ENCODE data around the gene LRP1-AS.

Gene LRP1-AS

DNA sequence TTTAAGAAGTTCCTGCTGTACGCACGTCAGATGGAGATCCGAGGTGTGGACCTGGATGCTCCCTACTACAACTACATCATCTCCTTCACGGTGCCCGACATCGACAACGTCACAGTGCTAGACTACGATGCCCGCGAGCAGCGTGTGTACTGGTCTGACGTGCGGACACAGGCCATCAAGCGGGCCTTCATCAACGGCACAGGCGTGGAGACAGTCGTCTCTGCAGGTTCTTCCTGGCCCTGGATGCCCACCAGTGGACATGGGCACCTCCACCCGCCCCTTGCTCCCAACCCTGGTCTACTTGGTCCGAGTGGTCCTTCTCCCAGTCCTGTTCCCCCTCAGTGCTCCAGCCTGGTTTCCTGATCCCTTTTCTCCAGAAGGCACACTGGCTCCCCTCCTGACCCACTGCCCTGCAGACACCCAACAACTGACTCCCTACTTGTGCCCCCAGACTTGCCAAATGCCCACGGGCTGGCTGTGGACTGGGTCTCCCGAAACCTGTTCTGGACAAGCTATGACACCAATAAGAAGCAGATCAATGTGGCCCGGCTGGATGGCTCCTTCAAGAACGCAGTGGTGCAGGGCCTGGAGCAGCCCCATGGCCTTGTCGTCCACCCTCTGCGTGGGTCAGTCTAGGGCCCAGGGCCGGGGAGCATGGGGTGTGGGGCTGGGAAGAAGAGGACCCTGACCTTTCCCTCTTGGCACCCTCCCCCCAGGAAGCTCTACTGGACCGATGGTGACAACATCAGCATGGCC lies 32.1 kb upstream of the LRP1-AS start:
- DNase-seq = no peak

DNA sequence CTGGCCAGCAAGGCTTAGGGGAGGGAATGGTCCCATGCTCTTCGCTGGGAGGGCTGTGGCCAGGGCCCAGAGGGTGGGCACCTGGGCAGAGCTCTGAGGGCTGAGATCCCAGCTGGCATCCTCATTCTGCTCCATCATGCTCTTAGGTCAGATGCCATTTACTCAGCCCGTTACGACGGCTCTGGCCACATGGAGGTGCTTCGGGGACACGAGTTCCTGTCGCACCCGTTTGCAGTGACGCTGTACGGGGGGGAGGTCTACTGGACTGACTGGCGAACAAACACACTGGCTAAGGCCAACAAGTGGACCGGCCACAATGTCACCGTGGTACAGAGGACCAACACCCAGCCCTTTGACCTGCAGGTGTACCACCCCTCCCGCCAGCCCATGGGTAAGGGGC lies 30.8 kb upstream of the LRP1-AS start:
- DNase-seq = no peak

DNA sequence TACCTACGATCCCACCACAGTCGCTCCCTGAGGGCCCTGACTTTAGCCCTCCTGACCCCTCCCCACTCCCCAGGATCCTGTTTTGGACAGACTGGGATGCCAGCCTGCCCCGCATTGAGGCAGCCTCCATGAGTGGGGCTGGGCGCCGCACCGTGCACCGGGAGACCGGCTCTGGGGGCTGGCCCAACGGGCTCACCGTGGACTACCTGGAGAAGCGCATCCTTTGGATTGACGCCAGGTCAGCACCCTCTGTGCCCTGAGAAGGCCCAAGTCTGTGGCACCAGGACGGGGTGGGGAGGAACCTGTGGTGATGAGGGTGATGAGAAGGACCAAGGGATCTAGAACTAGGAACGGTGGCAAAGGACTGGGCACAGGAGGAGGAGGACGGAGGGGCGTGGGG lies 29.9 kb upstream of the LRP1-AS start:
- no peak for DNase-seq

DNA sequence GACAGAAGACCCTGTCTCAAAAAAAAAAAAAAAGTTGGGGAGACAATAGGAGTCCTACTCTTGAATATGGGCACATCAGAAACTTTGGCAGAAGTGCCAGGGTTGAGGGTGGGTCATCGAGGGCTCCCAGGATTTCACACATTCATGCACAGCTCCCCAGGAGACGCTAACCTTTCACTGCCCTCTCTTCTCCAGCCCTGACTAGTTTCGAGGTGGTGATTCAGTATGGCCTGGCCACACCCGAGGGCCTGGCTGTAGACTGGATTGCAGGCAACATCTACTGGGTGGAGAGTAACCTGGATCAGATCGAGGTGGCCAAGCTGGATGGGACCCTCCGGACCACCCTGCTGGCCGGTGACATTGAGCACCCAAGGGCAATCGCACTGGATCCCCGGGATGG lies 29.4 kb upstream of the LRP1-AS start:
- no peak for DNase-seq

DNA sequence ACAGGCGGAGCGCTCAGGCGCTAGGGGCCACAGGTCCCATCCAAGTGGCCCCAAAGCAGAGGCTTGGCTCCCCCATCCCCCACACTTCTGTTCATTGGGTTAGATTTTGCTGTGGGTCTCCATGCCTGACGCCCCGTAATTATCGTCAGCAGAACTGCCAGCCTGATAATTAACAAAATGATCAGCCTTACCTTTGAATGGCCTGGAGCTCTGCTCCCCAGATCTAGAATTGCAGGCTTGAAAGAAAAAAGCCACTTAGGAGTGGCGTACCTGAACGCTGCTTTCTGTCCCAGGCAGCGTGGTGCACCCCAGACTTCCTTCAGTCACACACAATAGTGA lies 28.7 kb upstream of the LRP1-AS start:
- DNase-seq = no peak

DNA sequence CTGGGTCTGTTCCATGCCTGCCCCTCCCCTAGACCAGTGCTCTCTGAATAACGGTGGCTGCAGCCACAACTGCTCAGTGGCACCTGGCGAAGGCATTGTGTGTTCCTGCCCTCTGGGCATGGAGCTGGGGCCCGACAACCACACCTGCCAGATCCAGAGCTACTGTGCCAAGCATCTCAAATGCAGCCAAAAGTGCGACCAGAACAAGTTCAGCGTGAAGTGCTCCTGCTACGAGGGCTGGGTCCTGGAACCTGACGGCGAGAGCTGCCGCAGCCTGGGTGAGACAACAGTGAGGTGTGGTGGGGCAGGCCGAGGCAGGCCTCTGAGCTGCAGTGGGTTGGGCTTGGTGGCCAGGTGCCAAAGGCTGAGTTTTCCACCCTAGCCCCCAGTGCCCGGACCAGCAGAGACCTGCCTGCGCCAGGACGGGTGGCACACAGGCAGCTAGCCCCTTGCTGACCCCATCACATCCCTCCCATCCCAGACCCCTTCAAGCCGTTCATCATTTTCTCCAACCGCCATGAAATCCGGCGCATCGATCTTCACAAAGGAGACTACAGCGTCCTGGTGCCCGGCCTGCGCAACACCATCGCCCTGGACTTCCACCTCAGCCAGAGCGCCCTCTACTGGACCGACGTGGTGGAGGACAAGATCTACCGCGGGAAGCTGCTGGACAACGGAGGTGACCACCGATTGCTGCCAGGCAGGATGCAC lies 28.2 kb upstream of the LRP1-AS start:
- DNase-seq = peak; percentile 84

DNA sequence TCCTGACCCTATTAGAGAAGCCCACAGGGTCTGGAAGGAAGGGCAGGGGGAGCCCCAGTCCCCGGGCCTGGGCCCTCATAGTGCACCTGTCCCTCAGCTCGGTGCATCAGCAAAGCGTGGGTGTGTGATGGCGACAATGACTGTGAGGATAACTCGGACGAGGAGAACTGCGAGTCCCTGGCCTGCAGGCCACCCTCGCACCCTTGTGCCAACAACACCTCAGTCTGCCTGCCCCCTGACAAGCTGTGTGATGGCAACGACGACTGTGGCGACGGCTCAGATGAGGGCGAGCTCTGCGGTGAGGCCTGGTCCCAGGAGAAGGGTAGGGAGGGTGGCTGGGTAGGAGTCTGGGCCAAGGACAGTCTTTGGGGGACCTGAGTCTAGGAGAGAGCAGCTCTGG lies 26.3 kb upstream of the LRP1-AS start:
- no peak for DNase-seq

DNA sequence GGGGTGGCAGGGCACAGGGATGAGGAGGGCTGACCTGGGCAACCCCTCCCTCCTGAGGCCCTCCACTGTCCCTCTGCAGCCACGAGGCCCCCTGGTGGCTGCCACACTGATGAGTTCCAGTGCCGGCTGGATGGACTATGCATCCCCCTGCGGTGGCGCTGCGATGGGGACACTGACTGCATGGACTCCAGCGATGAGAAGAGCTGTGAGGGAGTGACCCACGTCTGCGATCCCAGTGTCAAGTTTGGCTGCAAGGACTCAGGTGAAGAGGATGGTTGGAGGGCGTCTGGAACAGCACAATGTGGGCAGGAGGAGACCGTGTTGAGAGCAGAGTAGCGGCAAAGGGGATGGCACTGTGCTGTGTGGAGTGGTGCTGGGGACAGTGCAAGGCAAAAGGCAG lies 25.7 kb upstream of the LRP1-AS start:
- DNase-seq = peak; percentile 79

DNA sequence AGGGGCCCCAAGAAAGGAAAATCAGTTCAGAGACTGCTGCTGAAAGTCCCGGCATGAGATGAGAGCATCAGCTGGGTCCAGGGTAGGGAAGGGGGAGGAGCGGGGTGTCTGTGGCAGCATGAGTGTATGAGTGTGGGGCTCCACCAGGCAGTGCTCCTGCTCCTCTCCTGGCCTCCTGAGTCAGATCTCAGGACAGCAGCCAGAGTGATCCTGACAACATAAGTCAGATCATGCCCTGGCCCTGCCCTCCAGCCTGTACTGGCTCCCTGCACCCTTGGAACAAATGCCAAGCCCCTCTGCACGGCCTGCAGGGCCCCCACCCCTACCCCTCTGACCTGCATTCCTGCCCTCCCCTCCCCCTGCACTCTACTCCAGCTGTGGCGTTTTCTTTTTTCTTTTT lies 24.2 kb upstream of the LRP1-AS start:
- no peak for DNase-seq

DNA sequence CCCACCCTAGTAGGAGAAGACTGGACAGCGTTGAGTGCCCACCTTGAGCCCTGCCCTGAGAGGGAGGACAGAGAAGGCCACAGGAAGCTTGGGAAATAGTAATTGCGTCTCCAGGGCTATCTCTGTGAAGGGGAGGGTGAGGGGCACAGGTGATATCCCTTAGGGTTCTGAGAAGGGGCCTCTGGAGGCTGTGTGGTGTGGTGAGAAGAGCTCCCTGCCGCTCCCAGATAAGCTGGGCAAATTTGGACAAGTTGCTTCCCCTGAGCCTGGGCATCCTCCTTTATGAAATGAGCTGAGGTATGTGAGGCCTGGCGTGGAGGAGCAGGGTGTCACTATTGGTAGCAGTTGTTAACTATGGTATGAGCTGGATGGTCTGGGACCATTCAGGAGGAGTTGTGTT lies 23.5 kb upstream of the LRP1-AS start:
- no peak for DNase-seq

DNA sequence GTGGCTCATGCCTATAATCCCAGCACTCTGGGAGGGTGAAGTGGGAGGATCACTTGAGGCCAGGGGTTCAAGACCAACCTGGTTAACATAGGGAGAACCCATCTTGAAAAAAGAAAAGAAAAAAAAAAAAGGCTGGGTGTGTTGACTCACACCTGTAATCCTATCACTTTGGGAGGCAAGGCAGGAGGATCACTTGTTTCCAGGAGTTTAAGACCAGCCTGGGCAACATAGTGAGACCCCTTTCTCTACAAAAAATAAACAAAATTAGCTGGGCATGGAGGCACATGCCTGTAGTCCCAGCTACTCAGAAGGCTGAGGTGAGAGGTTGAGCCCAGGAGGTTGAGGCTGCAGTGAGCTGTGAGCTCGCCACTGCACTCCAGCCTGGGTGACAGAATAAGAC lies 23.0 kb upstream of the LRP1-AS start:
- no peak for DNase-seq

DNA sequence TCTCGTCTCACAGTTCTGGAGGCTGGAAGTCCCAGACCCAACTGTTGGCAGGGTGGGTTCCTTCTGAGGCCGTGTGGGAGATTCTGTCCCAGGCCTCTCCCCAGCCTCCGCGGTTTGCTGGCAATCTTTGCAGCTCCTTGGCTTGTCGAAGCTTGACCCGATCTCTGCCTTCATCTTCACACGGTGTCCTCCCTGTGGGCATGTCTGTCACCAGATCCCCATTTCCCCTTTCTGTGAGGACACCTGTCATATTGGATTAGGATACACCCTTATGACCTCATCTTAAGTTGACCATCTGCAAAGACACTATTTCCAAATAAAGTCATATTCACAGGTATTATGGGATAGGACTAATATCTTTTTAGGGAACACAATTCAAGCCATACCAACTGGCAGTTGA lies 22.6 kb upstream of the LRP1-AS start:
- no peak for DNase-seq

DNA sequence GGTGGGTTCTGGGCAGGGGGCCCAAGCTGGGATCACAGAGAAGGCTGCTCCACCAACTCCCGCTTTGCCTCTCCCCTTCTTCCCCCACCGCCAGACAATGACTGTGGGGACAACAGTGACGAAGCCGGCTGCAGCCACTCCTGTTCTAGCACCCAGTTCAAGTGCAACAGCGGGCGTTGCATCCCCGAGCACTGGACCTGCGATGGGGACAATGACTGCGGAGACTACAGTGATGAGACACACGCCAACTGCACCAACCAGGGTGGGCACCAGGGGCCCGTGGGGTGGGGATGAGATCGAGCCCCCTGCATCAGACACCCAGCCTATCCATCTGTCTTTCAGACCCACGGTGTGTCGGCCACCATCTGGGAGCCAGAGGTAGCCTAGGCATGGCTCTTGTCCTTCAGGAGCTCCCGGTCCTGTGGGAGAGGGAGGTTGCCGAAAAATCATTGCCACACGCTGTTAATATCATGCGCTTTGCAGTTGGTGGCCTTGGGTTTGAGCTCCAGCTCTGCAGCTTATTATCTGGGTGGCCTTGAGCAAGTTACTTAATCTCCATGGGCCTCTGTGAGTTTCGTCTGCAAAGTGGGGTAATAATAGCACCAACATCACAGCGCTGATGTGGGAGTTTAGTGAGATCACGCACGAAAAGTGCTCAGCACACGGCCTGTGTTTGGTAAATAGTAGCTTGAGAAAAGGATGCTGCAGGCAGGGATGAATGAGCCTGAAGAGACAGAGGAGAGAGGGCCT lies 21.8 kb upstream of the LRP1-AS start:
- DNase-seq = no peak

DNA sequence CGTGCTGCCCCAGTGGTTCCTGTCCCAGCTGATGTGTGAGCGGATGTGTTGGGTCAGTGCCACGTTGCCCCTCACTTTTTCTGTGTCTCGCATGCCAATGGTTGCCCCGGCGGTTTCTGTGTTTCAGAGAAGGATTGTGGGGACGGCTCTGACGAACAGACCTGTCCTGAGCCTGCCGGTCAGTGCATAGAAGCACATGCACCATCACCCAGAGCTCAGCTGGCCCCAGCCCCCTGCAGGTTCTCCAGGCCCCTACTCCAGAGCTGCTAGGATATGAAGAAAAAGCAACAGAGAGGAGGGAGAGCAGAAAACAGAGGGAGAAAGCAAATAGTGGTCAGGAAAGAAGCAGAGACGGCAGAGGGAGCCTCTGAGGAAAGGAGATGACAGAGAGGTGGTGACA lies 20.6 kb upstream of the LRP1-AS start:
- no peak for DNase-seq

DNA sequence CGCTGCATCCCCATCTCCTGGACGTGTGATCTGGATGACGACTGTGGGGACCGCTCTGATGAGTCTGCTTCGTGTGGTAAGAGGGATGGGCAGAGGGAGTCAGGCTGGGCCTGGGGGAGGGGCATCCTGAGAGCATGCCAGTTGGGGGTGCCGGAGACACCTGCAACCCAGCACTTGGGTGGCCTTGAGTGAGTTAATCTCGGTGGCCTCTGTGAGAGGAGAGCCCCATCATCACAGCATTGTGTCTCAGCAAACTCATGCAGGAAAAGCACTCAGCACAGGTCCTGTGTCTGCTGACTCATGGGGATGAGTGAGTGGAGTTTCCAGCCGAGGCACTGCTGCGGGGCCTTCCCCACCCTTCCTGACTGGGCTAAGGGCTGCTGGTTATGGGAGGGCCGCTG lies 19.6 kb upstream of the LRP1-AS start:
- peak; percentile 89 for DNase-seq

DNA sequence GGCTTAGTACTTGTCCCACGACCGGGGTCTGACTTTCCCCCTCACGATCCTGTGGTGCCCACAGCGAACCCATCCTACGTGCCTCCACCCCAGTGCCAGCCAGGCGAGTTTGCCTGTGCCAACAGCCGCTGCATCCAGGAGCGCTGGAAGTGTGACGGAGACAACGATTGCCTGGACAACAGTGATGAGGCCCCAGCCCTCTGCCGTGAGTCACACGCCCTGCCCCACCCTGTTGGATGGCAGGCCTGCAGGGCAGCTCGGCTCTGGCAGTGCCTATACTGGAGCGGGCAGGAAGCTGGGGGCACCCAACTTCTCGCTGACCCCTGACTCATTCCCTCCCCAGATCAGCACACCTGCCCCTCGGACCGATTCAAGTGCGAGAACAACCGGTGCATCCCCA lies 18.3 kb upstream of the LRP1-AS start:
- DNase-seq = peak; percentile 83

DNA sequence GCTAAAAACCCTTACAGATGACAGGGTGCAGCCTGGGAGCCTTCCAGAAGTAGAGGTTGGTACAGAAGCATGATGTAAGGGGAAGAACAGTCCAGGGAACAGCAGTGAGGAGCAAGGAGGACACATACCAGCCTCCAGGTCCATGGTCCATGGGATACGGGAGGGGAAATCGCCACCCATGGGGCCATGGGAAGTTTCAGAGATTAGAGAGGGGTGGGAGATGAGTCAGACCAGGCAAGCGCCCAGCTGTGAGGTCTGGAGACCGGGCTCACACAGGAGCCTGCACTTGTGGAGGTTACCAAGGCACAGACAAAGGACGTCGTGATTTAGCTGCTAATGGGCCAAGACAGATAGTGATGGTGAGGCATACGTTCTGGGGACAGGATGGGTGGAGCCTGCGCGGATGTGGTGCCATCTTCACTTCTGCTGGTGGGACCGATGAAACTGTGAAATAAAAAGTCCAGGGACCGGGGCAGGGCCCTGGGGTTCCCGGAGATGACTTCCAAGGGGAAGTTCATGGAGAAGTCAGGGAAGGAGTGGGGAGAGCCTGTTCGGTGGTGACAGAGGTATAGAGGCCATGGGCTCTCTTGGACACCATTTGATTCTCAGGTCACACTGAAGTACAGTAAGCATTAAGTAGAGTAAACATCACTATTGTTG lies 17.7 kb upstream of the LRP1-AS start:
- no peak for DNase-seq

DNA sequence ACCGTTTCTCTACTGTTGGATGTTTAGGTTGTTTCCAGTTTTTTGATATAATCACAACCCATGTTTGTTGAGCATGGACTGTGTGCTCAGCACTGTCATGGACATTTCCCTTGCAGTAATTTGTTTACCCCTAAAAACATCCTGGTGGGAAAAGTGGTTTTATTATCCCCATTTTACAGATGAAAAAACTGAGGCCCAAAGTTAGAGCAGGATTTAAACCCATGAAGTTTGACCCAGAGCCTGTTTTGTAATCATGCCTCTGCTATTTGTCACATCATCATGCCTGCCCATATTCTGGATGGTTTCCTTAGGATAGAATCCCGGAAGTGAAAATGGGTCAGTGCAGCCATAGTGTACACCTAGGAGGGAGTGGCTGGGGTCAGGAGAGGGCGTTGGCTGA lies 17.0 kb upstream of the LRP1-AS start:
- DNase-seq = no peak

DNA sequence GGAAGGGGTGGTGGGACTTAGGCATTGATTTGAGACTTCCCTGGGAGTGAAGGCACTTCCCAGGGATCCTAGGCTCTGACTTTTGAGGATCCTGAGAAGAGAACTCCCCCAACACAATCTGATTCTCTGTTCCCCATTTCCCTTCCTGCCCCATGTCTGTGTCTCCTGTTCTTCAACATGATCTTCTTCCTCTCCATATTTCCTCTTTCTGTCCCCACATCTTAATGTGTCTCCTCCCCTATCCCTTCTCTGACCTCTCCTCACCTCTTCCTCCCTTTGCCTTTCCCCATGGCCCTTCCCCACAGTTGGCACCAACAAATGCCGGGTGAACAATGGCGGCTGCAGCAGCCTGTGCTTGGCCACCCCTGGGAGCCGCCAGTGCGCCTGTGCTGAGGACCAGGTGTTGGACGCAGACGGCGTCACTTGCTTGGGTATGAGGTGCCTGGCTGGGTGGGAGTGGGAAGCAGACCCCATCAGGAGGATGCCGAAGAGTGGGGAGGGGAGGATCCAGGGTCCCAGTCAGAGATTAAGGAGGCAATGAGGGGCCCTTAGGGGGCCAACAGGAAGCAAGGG lies 15.2 kb upstream of the LRP1-AS start:
- no peak for DNase-seq

DNA sequence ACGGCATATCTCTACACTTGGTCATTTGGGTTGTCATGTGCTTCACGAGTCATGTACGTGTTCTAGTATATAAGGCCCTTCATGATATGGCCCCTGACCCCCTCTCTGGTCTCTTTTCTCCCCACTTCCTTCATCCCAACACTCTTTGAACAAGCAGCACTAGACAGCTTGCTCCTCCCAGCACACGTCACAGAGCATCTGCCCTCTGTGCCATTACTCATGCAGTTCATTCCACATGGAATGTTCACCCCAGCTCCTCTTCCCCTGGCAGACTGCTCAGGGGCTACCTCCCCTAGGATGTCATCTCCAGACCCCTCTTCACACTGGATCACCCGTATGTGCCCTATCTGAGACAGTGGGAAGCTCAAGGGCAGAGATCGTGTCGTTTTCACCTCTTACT lies 14.1 kb upstream of the LRP1-AS start:
- DNase-seq = no peak

DNA sequence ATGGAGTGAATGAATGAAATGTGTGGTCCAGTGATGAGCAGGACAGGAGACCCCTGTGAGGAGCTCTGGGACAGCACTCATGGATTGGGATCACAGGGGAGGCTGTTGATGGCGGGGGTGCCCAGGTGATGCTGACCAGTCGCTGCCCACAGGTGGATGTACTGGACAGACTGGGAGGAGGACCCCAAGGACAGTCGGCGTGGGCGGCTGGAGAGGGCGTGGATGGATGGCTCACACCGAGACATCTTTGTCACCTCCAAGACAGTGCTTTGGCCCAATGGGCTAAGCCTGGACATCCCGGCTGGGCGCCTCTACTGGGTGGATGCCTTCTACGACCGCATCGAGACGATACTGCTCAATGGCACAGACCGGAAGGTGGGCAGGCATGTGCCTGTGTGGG lies 13.3 kb upstream of the LRP1-AS start:
- DNase-seq = no peak

DNA sequence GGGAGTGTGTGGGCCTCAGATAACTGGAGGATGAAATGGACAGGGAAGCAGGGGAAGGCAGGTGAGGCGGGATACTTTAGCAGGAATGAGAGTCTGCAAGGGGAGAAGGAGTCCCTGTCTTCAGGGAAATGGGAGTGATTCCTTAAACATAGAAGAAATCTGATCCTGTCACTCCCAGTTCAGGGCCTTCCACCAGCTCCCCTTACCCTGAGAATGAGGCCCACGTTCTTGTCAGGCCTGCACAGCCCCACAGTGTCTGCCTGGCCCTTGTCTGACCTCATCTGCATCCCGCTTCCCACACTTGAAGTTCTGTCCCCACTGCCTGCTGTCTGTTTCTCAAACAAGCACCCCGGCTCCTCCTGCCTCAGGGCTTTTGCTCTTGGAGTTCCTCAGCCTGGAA lies 12.6 kb upstream of the LRP1-AS start:
- DNase-seq = no peak

DNA sequence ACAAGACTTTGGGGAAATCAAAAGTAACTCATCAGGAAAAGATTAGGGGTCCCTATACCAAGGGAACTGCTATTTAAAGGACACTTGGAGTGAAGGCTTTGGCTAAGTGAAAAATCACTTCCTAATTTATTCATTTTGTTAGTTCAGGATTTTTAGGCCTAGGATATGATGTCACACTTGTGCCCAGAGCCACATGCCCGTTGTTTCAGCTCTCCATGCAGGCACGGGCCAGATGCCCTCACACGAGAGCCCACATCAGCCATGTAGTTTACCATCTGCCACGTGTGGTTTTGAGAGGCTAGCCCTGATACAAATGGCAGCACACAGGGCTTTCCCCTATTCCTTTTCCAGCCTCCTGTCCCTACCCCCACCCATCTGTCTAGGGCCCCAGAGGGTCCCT lies 11.9 kb upstream of the LRP1-AS start:
- no peak for DNase-seq

Data from 8988T (cell line).